ENCODE results near the gene CNOT4.

Gene CNOT4

GRCh38 chr7:135389971-135390370, 119.9 kb downstream of the CNOT4 start:
- DNase-seq, result no peak

- DNase-seq, result no peak
Observed at GRCh38 chr7:135388616-135389015, 121.3 kb downstream of the CNOT4 start.

GRCh38 chr7:135386776-135387175, 123.1 kb downstream of the CNOT4 start:
- no peak for DNase-seq

GRCh38 chr7:135386181-135386580, 123.7 kb downstream of the CNOT4 start:
- DNase-seq, result no peak

- DNase-seq, result no peak
Observed at GRCh38 chr7:135385209-135385608, 124.7 kb downstream of the CNOT4 start.

GRCh38 chr7:135383525-135384175, 126.3 kb downstream of the CNOT4 start:
- no peak for DNase-seq

GRCh38 chr7:135382173-135382572, 127.7 kb downstream of the CNOT4 start:
- no peak for DNase-seq

GRCh38 chr7:135381369-135381768, 128.5 kb downstream of the CNOT4 start:
- DNase-seq, result no peak

GRCh38 chr7:135380351-135380750, 129.6 kb downstream of the CNOT4 start:
- no peak for DNase-seq

- no peak for DNase-seq
Observed at GRCh38 chr7:135377171-135377570, 132.7 kb downstream of the CNOT4 start.

- DNase-seq, result no peak
Observed at GRCh38 chr7:135375908-135376699, 133.8 kb downstream of the CNOT4 start.

- DNase-seq, result no peak
Observed at GRCh38 chr7:135374736-135375135, 135.2 kb downstream of the CNOT4 start.

- DNase-seq, result no peak
Observed at GRCh38 chr7:135372222-135372621, 137.7 kb downstream of the CNOT4 start.

GRCh38 chr7:135370656-135371055, 139.2 kb downstream of the CNOT4 start:
- no peak for DNase-seq

GRCh38 chr7:135369405-135369804, 140.5 kb downstream of the CNOT4 start:
- DNase-seq, result no peak

GRCh38 chr7:135368416-135369186, 141.3 kb downstream of the CNOT4 start:
- peak; percentile 70 for DNase-seq

GRCh38 chr7:135366843-135367508, 142.9 kb downstream of the CNOT4 start:
- DNase-seq, result no peak

- no peak for DNase-seq
Observed at GRCh38 chr7:135365721-135366120, 144.2 kb downstream of the CNOT4 start.

GRCh38 chr7:135364206-135364605, 145.7 kb downstream of the CNOT4 start:
- DNase-seq, result no peak

GRCh38 chr7:135362871-135363270, 147.0 kb downstream of the CNOT4 start:
- DNase-seq, result no peak

GRCh38 chr7:135361788-135362187, 148.1 kb downstream of the CNOT4 start:
- no peak for DNase-seq

- DNase-seq, result no peak
Observed at GRCh38 chr7:135359615-135360014, 150.3 kb downstream of the CNOT4 start.

GRCh38 chr7:135355377-135356048, 154.4 kb downstream of the CNOT4 start:
- DNase-seq, result no peak

All from NCI-H1048 (cell line).